CD4-positive, alpha-beta T cell (primary cell): Measurements from ENCODE around the gene SLC43A1. TPM values are rescaled to one million over a fixed set of nuclear protein-coding genes. Genes with fewer than 3 reads are reported as not detected.
A peak's percentile ranks its signal among the peaks of the same experiment; 100 is the strongest.

Experiments
- ATAC-seq: fragments of 200-7000 bp; cut with Tn5 transposase; one replicate; pipeline ENCODE4 v1.10.0; 2022; ENCODE audit warnings: mild to moderate bottlenecking; ENCODE audit not compliant: poor library complexity
- CTCF ChIA-PET: fragments of 350-600 bp; sonication (Branson Sonifier 250); formaldehyde crosslinking; loops from one replicate; lab custom pipeline; 2021; ENCODE audit warnings: antibody characterized with exemption, inconsistent platforms; lab: Charles Lee
- POLR2A ChIA-PET: fragments of 350-600 bp; sonication (Branson Sonifier 250); formaldehyde crosslinking; loops from one replicate; lab custom pipeline; 2021; ENCODE audit warnings: antibody characterized with exemption, inconsistent platforms; lab: Charles Lee
- DNase-seq, 14 experiments: peaks; one replicate each; pipeline ENCODE4 v3.0.0-alpha.2; 2013 to 2020; ENCODE audit warnings: mixed read lengths in 2 of 14
- H3K27ac ChIP-seq, 2 donors: one replicate each; pipeline versions ENCODE4 v1.5.1 to v1.7.0; 2013; ENCODE audit warnings: low read length in 2 of 2, low read depth in 1 of 2, mild to moderate bottlenecking in 1 of 2
- H3K27me3 ChIP-seq, 2 experiments: 1 replicate in 1 of 2; 2 replicates in 1 of 2; pipeline versions ENCODE4 v1.6.1 to v1.7.0; 2013; ENCODE audit warnings: low read length in 2 of 2, control low read depth in 1 of 2, mild to moderate bottlenecking in 1 of 2, moderate library complexity in 1 of 2; ENCODE audit not compliant: insufficient read depth in 2 of 2, control insufficient read depth in 1 of 2
- H3K36me3 ChIP-seq: one replicate; pipeline ENCODE4 v1.6.1; 2013; ENCODE audit warnings: low read length, control low read depth; ENCODE audit not compliant: insufficient read depth
- H3K4me1 ChIP-seq: one replicate; pipeline ENCODE4 v1.6.1; 2013; ENCODE audit warnings: low read length, control low read depth; ENCODE audit not compliant: insufficient read depth
- H3K4me3 ChIP-seq: one replicate; pipeline ENCODE4 v1.5.1; 2013; ENCODE audit warnings: mild to moderate bottlenecking, low read length, moderate library complexity
- H3K9me3 ChIP-seq, 2 experiments: 1 replicate in 1 of 2; 2 replicates in 1 of 2; pipeline versions ENCODE4 v1.6.1 to v1.7.0; 2013; ENCODE audit warnings: low read length in 2 of 2, mild to moderate bottlenecking in 2 of 2, control low read depth in 1 of 2, moderate library complexity in 1 of 2; ENCODE audit not compliant: control insufficient read depth in 1 of 2, insufficient read depth in 1 of 2
- H3K27ac Mint-ChIP-seq: one replicate; pipeline ENCODE4 v1.8.0; 2020; ENCODE audit warnings: mixed read lengths
- H3K27me3 Mint-ChIP-seq: one replicate; pipeline ENCODE4 v1.8.0; 2021; ENCODE audit warnings: mixed read lengths
- H3K36me3 Mint-ChIP-seq: one replicate; pipeline ENCODE4 v1.8.0; 2021; ENCODE audit warnings: low read depth, mixed read lengths
- H3K4me1 Mint-ChIP-seq: one replicate; pipeline ENCODE4 v1.8.0; 2021; ENCODE audit warnings: low read depth, mixed read lengths
- H3K4me3 Mint-ChIP-seq: one replicate; pipeline ENCODE4 v1.8.0; 2020; ENCODE audit warnings: mild to moderate bottlenecking, mixed read lengths
- H3K9me3 Mint-ChIP-seq: one replicate; pipeline ENCODE4 v1.8.0; 2020; ENCODE audit warnings: mixed read lengths
- CTCF ChIP-seq: fragments of 200-600 bp; IDR thresholded peaks from one replicate; pipeline ENCODE4 v1.8.0; 2022; ENCODE audit warnings: antibody characterized with exemption, mild to moderate bottlenecking
- intact Hi-C, 2 experiments: fragments of 100-400 bp; cut with DNase I in 1 of 2; cut with micrococcal nuclease in 1 of 2; formaldehyde crosslinking; loops; one replicate each; pipeline versions ENCODE4 v1.15.1 to v1.9.0; 2023 to 2025; cut with DNase I, micrococcal nuclease
- total RNA-seq, 174 experiments: library from RNA in 2 of 174; stranded (reverse) in 2 of 174; gene quantifications; one replicate each; pipeline ENCODE4 v1.2.3 and lab custom pipeline; 2021 to 2026

SLC43A1 gene
- total RNA-seq, 2 experiments from 2014 or later: 3.1 to 4.2 TPM

DNA sequence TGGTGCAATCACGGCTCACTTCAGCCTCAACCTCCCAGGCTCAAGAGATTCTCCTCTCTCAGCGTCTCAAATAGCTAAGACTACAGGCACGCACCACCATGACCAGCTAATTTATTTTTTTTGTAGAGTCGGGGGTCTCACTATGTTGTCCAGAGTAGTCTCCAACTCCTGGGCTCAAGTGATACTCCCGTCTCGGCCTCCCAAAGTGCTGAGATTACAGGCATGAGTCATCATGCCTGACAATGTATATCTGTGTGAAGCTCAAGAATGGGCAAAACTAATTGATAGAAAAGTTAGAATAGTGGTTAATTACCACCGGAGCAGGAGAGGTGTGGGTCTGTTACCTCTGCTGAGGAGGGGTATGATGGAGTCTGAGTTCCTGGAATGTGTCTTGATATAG, 79.5 kb downstream of the SLC43A1 start:
- Histone ChIP-seq H3K9me3 (no peaks in the 10 kb centered on the region), H3K27ac (no peak overlapping the region), H3K27me3 (no peaks in the 10 kb centered on the region), H3K4me3 (no peak overlapping the region), H3K36me3 (no peaks in the 10 kb centered on the region), H3K4me1 (no peaks in the 10 kb centered on the region)
- Mint-ChIP-seq H3K27me3 (no peaks in the 10 kb centered on the region), H3K4me1 (no peaks in the 10 kb centered on the region), H3K27ac (no peak overlapping the region), H3K4me3 (no peak overlapping the region), H3K9me3 (no peaks in the 10 kb centered on the region), H3K36me3 (no peaks in the 10 kb centered on the region)
- TF ChIP-seq CTCF: no peak
- POLR2A ChIA-PET: no interaction called here
- intact Hi-C loops: no loop called here
- ATAC-seq: no peak
- DNase-seq: no peak
- CTCF ChIA-PET: interaction anchor here (0.8 kb wide), 1 partner anchor 22 kb away, joined by 3 read pairs; no protein-coding TSS in a partner anchor

- intact Hi-C loops: loop anchor here in 1 of 2 experiments (5.0 kb wide), 1 partner anchor 78 kb away; no protein-coding TSS in a partner anchor
- H3K27me3 ChIP-seq: no peaks in the 10 kb centered on the region
- no peak overlapping the region for H3K27ac ChIP-seq
- Mint-ChIP-seq H3K27me3 (no peaks in the 10 kb centered on the region), H3K4me3 (no peak overlapping the region), H3K9me3 (no peaks in the 10 kb centered on the region), H3K27ac (no peak overlapping the region), H3K36me3 (no peaks in the 10 kb centered on the region), H3K4me1 (no peaks in the 10 kb centered on the region)
- ATAC-seq: no peak
- TF ChIP-seq CTCF: no peak
- CTCF ChIA-PET: interaction anchor here (1.4 kb wide), 1 partner anchor 23 kb away, joined by 4 read pairs; no protein-coding TSS in a partner anchor
- no peak overlapping the region for H3K4me3 ChIP-seq
- no peaks in the 10 kb centered on the region for H3K36me3 ChIP-seq
- POLR2A ChIA-PET: no interaction called here
- DNase-seq: peak in 2 of 14 experiments; percentile 34 to 49
- no peaks in the 10 kb centered on the region for H3K9me3 ChIP-seq
- H3K4me1 ChIP-seq: no peaks in the 10 kb centered on the region
Measured at GRCh38 chr11:57434640-57435546, 80.6 kb downstream of the SLC43A1 start.

Other genes with a start within 250 kb of the SLC43A1 start
- 10 to 100 TPM; 12.9 to 13.2 TPM for gene TNKS1BP1, start 190.8 kb downstream of the SLC43A1 start, total RNA-seq
- 10 to 100 TPM; 36.7 to 41.2 TPM for gene SSRP1, start 179.8 kb downstream of the SLC43A1 start, total RNA-seq
- not detected for gene P2RX3, start 177.3 kb downstream of the SLC43A1 start, total RNA-seq
- not detected for gene PRG3, start 134.6 kb downstream of the SLC43A1 start, total RNA-seq
- gene PRG2, start 125.1 kb downstream of the SLC43A1 start, total RNA-seq: 1 to 10 TPM in 1 of 2 experiments, under 1 TPM in 1; 0.53 to 1.1 TPM
- 1 to 10 TPM; 6.9 to 7.3 TPM for gene SLC43A3, start 88.6 kb downstream of the SLC43A1 start, total RNA-seq
- gene RTN4RL2, start 55.2 kb downstream of the SLC43A1 start, total RNA-seq: under 1 TPM; 0.17 to 0.19 TPM
- gene TIMM10, start 15.1 kb upstream of the SLC43A1 start, total RNA-seq: 10 to 100 TPM; 28.0 TPM
- not detected for gene SMTNL1, start 21.9 kb upstream of the SLC43A1 start, total RNA-seq
- gene UBE2L6, start 52.0 kb upstream of the SLC43A1 start, total RNA-seq: 10 to 100 TPM; 35.0 to 36.2 TPM
- gene SERPING1, start 82.0 kb upstream of the SLC43A1 start, total RNA-seq: under 1 TPM in 1 of 2 experiments, not detected in 1; 0.53 TPM
- 1 to 10 TPM; 5.6 to 7.3 TPM for gene YPEL4, start 134.2 kb upstream of the SLC43A1 start, total RNA-seq
- 10 to 100 TPM; 21.8 to 24.2 TPM for gene CLP1, start 142.1 kb upstream of the SLC43A1 start, total RNA-seq
- 10 to 100 TPM; 59.7 to 61.1 TPM for gene ZDHHC5, start 152.4 kb upstream of the SLC43A1 start, total RNA-seq
- gene MED19, start 196.5 kb upstream of the SLC43A1 start, total RNA-seq: 10 to 100 TPM; 13.7 to 14.9 TPM
- 10 to 100 TPM; 30.0 to 30.5 TPM for gene TMX2, start 196.9 kb upstream of the SLC43A1 start, total RNA-seq
- 10 to 100 TPM; 48.0 to 48.5 TPM for gene SELENOH, start 225.8 kb upstream of the SLC43A1 start, total RNA-seq
- not detected for gene BTBD18, start 236.1 kb upstream of the SLC43A1 start, total RNA-seq
- 10 to 100 TPM; 12.4 to 12.5 TPM for gene CTNND1, start 246.1 kb upstream of the SLC43A1 start, total RNA-seq